A549 (cell line): ENCODE results near the gene FAM47C.

Source experiments
- ESRRA ChIP-seq: fragments of 150-350 bp; IDR thresholded peaks from 2 replicates; pipeline ENCODE4 v1.6.1; 2014; ENCODE audit warnings: mild to moderate bottlenecking, low read length, borderline replicate concordance
- POLR2A ChIP-seq: IDR thresholded peaks from 2 replicates; pipeline ENCODE4 v1.6.1; 2012; ENCODE audit warnings: mild to moderate bottlenecking, low read length
- TF ChIP-seq, protein P1 (sequence below): fragments of >200 bp; sonication (Bioruptor Twin); formaldehyde crosslinking; IDR thresholded peaks from 3 replicates; pipeline ENCODE4 v1.6.1; 2016
- TF ChIP-seq, protein P2 (sequence below): fragments of >200 bp; sonication (Bioruptor Twin); formaldehyde crosslinking; IDR thresholded peaks from 3 replicates; pipeline ENCODE4 v1.5.1; 2016

- TF ChIP-seq, protein P1, sequence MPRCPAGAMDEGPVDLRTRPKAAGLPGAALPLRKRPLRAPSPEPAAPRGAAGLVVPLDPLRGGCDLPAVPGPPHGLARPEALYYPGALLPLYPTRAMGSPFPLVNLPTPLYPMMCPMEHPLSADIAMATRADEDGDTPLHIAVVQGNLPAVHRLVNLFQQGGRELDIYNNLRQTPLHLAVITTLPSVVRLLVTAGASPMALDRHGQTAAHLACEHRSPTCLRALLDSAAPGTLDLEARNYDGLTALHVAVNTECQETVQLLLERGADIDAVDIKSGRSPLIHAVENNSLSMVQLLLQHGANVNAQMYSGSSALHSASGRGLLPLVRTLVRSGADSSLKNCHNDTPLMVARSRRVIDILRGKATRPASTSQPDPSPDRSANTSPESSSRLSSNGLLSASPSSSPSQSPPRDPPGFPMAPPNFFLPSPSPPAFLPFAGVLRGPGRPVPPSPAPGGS, result no peak
- TF ChIP-seq POLR2A (no peak), ESRRA (no peak)
- TF ChIP-seq, protein P2, sequence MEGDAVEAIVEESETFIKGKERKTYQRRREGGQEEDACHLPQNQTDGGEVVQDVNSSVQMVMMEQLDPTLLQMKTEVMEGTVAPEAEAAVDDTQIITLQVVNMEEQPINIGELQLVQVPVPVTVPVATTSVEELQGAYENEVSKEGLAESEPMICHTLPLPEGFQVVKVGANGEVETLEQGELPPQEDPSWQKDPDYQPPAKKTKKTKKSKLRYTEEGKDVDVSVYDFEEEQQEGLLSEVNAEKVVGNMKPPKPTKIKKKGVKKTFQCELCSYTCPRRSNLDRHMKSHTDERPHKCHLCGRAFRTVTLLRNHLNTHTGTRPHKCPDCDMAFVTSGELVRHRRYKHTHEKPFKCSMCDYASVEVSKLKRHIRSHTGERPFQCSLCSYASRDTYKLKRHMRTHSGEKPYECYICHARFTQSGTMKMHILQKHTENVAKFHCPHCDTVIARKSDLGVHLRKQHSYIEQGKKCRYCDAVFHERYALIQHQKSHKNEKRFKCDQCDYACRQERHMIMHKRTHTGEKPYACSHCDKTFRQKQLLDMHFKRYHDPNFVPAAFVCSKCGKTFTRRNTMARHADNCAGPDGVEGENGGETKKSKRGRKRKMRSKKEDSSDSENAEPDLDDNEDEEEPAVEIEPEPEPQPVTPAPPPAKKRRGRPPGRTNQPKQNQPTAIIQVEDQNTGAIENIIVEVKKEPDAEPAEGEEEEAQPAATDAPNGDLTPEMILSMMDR, result no peak
Measured at GRCh38 chrX:36961590-36961989, 46.6 kb upstream of the FAM47C start.
